Hematopoietic multipotent progenitor cell (in vitro differentiated cells): ENCODE data around the gene GPR35. TPM values are rescaled to one million over a fixed set of nuclear protein-coding genes. Genes with fewer than 3 reads are reported as not detected.
"Not testable (repeated sequence)": the region's sequence is repeated elsewhere in the genome, so short reads cannot be mapped to it uniquely, and the experiment has no call there.

Source experiments
- DNase-seq, 3 donors: peaks; one replicate each; pipeline ENCODE4 v3.0.0-alpha.2; 2011 to 2015; ENCODE audit warnings: low read depth in 2 of 3, low spot score in 2 of 3
- total RNA-seq: library from RNA; depleted of rRNA; stranded (reverse); fragments of >200 nt; gene quantifications from one replicate; pipeline ENCODE4 v1.2.3, GENCODE V29; 2012

Gene GPR35
- total RNA-seq, 1 donor: 7.8 TPM

DNA sequence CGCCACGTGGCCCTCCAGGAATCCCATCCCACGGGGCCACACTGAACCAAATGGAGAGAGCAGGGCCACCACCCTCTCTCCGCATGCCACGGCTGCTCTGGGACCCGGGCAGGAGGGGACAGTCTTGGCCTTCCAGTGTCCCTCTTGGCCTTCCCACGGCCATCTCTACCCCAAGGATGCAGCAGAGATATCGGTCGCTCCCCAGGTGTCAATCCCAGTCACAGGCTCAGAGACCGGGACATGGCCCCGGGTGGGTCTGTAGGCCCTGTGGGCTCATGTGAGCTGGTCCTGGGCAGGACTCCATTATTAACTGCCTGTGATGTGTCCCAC, 23.5 kb upstream of the GPR35 start:
- DNase-seq: no peak

DNA sequence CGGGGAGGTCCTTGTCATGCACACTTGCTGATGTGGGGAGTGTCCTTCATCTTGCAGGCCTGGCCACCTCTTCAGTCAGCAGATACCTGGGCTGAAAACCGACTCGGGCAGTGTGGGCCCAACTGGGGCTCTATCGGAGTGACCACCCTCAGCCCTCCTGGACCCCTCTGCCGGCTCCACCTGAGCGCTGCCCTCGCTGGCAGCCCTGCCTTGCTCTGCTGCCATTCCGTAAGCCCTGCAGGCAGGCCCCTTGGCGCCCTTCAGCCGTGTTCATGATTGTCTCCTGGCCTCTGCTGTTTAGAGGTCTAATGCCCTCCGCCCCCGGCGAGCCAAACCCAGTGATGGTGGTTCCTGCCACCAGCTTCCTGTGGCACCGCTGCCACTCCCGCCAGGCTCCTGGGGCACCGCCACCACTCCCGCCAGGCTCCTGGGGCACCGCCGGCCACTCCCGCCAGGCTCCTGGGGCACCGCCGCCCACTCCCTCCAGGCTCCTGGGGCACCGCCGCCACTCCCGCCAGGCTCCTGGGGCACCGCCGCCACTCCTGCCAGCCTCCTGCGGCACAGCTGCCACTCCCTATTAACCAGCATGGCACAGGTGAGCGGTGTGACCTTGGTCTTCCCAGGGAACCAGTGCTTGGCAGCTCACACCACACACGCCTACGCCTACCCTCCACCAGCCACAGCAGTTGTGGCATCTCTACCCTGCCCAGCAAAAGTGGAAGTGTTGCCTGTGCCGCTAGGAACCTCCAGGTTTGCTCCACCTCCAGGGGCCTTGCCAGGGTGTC, 22.8 kb upstream of the GPR35 start:
- no peak for DNase-seq

DNA sequence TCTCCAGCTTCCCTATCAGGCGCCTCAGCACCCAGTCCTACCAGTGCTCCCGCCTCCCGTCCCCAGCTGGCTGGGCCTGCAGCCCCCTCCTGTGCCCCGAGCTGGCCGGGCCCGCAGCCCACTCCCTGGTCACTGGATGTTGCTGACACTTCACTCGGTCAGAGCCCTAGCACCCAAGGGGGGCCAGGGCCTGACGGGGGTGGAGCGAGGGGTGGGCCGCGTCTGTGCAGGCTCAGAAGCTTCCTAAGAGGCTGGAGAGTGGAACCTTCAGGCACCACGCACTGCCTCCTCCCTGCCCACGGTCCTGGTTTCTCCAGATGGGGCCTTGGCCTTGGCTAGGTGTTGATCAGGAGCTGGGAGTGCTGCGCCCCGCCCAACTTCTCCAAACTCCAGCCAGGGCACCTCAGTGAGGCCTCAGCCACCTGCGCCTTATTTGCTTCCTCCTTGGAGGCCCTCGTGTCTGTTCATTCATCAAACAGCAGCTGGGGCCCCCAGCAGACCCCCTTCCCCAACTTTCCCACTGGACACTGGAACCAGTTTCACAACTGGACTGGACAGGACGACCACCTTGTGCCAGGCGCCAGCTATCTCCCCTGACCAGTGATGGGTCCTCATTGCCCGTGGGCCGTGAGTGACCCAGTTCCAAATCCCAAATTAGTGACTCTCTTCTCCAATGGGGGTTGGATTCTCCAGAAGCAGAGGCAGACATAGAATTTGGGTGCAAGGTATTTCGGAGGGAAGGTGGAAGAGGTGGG, 22.0 kb upstream of the GPR35 start:
- DNase-seq: no peak

DNA sequence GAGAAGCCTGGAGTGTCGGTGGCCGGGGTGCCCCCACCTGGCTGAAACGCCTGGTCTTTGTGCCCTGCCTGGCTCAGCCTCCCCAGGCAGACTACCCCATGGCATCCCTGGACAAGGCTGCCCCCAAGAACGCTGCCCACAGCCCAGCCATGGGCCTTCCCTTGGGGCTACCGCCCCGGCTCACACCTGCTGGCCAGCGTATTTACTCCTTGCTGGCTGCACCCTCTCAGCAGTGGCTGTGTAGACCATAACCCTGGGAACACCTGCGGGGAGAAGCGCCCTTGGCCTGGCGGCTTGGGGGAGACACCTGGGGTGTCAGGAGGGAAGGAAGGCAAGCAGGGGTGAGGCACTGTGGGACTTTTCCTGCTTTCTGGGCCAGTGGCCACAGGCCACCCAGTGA, 21.4 kb upstream of the GPR35 start:
- DNase-seq: no peak

DNA sequence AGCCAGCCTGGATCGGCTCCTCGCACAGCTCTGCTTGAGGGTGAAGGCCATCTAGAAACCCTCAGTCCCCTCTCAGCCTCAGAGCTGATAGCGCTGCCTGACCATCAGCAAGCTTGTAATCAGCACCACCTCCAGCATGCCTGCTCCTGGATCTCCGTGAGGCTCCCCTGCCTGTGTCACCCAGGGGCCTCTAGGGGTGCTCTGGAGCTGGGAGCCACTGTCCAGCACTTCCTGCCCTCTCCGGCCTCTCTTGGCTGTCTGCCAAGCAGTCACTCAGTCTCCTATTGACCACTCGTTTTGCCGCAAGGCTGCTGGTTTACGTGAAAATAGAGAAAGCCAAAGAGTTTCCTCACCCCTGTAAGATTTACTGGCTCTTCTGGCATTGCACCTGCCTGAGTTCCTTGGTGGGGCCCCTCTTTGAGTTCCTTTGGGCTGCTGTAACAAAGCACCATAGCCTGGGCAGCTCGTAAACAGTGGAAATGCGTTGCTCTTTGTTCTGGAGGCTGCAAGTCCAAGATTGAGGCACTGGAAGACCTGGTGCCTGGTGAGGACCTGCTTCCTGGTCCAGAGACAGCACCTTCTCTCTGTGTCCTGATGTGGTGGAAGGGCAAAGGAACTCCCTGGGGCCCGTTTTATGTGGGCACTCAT, 20.9 kb upstream of the GPR35 start:
- DNase-seq: no peak

DNA sequence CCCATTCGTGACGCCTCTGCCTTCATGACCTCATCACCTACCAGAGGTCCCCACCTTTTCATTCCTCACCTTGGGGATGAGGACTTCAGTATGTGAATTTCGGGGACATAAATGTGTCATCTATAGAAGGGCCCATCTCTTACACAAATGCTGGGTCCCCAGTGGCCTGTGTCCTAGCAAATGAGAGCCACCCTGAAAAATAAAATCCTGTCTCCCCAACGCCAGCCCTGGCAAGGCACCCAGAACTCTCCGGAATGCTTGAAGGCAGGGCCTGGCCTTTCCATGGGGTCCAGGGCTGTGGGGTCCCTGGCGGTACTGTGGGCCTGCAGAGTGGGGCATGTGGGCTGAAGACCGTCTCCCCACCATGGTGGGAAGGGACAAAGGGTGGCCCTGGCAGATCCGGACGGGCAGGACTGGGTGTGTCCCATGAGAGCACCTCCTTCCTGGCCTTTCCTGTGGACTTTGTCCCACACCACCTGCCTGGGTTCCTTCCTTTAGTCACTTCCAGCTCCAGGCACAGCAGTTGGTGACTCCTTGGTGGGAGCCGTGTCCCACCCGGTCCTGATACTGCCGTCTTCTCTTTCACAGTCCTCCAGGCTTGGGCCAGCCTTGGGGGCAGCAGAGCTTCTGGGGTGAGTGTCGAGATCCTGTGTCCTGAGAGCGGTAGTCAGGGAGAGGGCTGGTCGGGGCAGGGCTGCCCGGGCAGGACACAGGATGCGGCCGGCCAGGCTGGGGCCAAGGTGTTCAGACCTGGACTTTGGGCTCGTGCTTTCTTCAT, 20.2 kb upstream of the GPR35 start:
- DNase-seq: no peak

DNA sequence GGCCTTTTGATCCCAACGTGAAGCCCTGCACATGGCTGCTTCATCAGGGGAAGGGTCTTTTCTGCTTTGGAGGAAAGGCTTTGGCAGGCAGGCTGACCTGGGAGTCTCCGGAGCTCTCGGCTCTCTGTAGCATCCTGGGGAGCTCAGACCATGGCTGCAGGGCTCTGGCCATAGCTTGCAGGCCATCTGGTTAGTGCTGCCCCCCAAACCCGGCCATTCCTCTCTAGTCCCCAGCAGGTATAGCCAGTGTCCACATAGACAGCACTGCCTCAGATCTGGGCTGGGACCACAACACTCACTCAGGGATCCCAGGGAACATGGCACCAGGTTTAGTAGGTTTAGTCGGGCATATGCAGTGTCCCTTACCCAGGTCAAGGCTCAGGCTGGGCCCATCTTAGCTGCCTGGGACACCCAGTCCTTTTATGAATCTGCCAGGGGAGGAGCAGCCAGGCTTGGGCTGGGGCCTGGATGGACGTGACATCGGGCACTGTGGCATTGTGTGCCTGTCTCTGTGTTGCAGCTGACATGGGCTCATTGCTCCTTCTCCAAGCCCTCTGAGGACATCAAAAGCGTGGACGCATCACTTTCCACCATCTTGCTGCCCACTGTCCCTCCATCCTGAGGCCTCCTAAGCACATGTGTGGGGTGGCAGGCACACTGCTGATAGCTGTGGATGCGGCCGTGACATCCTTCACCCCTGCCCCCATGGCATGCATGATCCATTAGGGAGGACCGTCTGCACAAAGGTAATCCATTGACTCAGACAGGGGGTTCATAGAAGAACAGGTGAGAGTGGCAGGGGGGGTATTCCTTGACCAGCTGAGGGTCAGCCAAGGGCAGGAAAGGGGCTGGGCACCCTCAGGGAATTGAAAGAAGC, 19.2 kb upstream of the GPR35 start:
- no peak for DNase-seq

DNA sequence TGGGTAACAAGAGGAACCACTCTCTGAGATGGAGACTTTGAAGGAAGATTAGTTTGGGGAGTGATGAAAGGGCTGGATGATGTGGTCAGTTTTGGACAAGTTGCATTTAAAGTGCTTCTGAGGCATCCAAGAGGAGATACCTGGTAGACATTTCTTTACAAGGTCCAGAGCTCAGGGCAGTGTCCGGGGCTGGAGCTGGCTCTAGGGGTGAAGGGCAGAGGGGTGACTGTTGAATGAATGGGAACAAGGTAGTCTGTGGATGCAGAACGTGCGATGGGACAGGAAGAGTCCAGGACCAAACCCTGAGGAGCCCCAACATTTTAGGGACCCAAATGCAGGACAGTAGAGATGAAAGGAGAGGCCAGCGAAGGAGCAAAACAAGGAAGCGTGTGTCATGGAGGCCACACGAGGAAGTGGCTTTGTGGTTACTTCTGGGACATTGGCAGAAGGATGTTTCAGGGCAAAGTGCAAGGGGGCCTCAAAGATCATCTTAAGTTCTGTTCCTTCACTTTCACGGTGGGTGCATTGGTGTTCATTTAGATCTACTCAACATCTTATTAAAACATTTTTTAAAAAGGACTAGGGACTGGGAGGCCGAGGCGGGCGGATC, 13.6 kb upstream of the GPR35 start:
- peak in 2 of 3 donors; percentile 56 to 65 for DNase-seq

DNA sequence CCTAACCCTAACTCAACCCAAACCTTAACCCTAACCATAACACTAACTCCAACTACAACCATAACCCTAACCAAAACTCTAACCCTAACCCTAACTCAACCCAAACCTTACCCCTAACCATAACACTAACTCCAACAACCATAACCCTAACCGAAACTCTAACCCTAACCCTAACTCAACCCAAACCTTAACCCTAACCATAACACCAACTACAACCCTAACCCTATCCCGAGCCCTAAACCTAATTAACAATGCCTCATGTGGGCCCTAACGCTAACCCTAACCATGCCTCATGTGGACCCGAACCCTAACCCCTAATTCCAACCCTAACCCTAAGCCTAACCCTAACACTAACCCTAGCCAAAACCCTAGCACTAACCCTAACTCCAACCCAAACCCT, 11.5 kb upstream of the GPR35 start:
- no peak for DNase-seq

DNA sequence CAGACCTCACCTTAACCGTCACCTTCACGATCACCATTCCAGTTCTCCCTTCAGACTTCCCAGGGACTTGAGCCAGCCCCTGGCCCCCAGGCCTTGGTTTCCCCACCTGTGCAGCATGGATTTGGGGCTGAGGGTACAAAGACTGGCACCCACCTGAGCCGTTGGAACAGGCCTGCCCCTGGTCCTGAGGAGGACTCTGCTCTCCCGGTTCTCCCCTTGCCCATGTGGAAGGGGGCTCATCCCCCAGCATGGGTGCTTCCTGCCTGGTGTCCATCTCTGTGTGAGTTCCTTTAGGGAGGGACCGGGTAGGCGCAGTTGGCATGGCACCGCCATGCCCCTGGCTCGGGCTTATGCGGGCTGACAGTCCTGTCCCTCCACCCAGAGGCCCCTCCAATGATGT, 10.9 kb upstream of the GPR35 start:
- DNase-seq: no peak

DNA sequence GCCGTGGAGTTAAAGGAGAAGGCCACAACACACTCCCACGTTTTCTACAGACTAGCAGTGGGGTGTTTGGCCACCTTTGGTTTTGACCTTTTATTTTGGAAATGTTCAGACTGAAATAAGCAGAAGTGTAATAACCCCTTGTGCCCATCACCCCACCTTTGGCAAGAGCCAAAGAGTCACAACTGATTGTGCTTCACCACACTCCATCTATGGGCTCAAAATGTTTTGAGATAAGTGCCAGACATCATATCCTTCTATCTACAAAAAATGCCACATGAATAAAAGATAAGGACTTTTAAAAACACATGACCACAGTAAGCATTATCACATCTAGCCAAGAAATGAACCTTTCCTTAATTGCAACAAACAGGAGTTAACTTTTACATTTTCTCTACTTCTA, 9.9 kb upstream of the GPR35 start:
- peak in 1 of 3 donors; percentile 43 for DNase-seq

DNA sequence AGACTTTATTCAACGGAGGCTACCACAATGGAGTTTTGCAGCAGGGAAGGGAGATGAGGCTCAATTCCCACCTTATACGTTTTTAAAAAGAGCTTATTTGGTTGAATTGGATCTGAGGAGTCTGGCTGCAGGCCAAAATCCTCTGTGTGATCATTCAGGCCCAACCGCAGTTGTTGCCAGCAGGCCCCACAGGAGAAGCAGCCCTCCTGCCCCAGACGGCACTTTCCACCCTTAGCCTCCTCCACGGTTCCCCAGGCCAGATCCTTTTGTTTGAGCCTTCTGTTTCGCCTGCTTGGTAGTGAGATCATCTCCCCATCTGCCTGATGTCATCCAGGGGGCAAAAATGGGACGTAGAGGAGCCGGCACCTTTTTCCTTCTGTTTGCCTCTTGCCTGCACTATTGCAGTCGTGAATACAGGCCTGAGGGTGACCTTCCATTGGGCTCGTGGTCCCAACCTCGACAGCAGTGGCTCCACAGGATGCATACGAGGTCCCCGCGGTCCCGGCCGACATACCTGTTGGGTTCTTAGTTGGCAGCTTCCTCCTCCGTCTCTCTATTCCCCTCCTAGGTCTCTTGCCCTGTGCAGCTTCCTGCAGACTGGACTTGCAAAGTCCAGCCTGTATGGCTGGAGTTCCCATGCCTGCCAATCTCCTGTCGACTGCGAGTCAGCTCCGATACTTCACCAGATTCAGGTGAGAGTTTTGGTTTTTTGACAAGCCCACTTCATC, 9.3 kb upstream of the GPR35 start:
- peak in 1 of 3 donors; percentile 26 for DNase-seq

DNA sequence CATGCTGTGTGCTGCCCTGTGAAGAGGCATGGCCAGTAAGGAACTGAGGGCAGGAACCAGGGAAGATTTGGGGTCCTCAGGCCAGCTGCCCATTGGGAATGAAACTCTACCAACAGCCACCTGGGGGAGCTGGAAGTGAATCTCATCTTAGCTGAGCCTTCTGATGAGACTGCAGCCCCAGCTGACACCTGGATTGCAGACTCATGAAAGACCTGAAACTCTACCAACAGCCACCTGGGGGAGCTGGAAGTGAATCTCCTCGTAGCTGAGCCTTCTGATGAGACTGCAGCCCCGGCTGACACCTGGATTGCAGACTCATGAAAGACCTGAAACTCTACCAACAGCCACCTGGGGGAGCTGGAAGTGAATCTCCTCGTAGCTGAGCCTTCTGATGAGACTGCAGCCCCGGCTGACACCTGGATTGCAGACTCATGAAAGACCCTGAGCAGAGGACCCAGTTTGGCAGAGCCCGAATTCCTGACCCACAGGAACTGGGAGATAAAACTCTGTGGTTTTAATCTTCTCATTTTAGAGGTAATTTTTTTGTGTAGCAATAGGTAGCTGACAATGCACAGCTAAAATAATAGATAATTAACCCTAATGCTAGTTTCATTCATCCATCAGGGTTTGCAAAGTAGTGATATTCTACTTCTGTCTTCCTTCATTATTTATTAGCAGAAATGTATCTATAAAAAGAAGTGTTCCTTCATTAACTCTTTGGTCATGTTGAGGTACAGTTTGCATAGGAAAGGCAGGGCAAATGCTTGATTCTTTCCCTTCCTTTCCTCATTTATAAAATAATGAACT, 8.2 kb upstream of the GPR35 start:
- not testable (repeated sequence) for DNase-seq

DNA sequence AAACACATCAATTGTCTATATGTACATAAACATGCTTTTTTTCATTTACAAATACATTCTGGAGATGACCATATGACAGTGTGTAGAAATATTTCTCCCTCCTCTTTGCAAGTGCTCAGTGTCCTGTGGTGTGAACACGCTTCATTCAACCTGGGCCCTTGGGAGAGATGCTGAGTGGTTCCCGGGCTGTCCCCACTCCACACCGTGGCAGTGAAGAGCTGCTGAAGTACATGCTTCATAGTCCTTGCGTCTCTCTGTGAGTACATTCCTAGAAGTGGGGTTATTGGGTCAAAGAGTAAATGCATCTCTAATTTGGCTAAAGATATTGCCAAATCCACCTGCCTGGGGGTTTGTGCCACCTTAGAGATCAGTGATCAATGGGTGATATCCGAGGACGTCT, 6.5 kb upstream of the GPR35 start:
- DNase-seq: no peak

DNA sequence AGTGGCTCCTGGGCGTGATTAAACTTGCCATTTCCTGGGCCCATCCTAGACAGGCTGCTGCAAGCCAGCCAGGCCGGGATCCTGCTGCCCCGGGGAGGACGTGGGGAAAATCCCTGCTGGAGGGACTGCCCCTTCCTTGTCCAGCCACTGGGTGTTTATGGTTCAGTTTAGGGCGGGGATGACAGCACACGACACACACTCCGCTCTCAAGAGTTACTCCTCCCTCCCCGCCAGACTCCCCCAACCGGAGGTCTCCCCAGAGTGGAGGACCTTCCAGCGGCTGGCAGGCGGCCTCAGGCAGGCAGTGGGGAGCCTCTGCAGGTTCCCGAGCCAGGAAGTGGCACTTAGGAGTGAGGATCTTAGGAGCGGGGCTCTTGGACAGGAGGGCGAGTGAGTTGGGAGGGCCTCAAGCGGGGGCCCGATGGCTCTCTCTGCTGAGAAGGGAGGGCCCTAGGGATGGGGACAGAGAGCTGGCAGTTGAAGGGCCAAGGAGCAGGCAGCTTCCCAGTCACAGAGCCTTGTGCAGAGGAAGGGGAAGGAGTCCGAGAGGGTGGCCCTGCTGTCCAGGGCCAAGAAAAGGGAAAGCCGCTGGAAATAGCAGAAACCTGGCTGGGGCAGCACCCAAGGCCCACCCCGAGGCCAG, 5.7 kb upstream of the GPR35 start:
- DNase-seq: no peak

DNA sequence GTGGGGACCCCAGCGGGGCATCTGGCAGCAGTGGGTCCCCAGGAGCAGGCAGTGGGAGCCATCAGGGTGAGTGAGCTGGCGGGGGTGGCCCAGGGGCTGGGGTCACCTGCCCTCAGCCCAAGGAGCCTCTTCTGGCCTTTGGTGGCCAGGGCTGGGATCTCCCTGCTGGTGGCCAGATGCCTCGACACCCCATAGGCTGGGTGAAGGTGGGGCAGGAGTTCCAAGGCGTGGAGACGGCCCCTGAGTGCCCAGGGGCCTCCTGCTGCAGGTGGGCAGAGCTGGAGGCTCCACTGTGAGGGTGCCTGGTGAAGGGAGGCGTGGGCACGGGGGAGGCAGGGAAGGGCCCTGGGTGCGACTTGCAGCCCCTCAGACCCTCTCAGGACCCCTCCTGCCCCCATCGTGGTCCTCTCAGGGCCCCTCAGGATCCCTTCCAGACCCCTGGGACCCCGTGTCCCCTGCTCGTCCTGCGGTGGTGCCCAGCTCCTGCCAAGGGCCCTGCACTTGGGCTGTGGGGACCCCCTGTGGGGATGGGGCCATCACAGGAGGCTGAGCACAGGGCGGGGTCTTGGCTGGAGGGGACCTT, 5.0 kb upstream of the GPR35 start:
- no peak for DNase-seq

DNA sequence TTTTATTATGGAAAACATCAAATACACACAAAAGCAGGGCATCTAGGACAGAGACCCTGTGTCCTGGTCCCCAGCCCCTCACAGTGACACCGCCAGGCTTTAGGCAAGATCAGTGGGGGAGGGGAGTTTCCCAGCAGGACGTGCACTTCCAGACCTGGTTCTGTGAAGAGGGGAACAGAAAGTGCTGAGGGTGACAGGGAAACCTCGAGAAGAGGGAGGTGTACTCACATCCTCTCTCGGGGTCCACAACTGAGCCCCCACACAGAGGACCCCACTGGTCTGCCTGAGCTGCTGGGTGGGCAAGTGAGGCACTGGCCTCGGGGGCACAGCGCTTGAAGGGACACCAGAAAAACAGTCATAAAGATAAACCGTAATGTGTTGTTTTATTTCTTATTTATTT, 4.4 kb upstream of the GPR35 start:
- DNase-seq: no peak

DNA sequence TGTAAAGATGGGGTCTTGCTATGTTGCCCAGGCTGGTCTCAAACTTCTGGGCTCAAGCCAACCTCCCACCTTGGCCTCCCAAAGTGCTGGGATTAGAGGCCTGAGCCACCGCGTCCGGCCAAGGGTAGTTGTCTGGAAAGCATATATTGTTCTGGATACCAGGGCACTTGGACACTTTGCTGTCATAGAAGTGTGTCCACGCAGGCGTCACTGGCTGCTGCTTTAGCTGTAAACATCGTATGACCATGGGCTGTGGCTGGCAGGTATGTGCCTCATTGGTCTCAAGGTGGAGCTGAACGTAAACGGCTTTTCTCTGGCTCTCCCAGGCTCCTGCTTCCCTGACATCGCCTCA, 3.2 kb upstream of the GPR35 start:
- no peak for DNase-seq
